CD8-positive, alpha-beta memory T cell (primary cell): Measurements from ENCODE around the gene HPSE. TPM values are rescaled to one million over a fixed set of nuclear protein-coding genes. Genes with fewer than 3 reads are reported as not detected.

Source experiments
- CTCF ChIA-PET: fragments of 350-600 bp; sonication (Branson Sonifier 250); formaldehyde crosslinking; loops from one replicate; lab custom pipeline; 2021; ENCODE audit warnings: antibody characterized with exemption; lab: Charles Lee
- POLR2A ChIA-PET: fragments of 350-600 bp; sonication (Branson Sonifier 250); formaldehyde crosslinking; loops from one replicate; lab custom pipeline; 2021; ENCODE audit warnings: antibody characterized with exemption; lab: Charles Lee
- DNase-seq, 5 donors: peaks; one replicate each; pipeline versions ENCODE4 v3.0.0 to v3.0.0-alpha.2; 2020 to 2022; ENCODE audit warnings: mixed read lengths in 1 of 5
- H3K27ac ChIP-seq: one replicate; pipeline ENCODE4 v1.7.0; 2013; ENCODE audit warnings: low read depth, mild to moderate bottlenecking, low read length, moderate library complexity
- H3K27me3 ChIP-seq: 2 replicates; pipeline ENCODE4 v1.7.0; 2013; ENCODE audit warnings: low read length, mild to moderate bottlenecking; ENCODE audit not compliant: insufficient read depth, poor library complexity, severe bottlenecking
- H3K36me3 ChIP-seq: 2 replicates; pipeline ENCODE4 v1.7.0; 2013; ENCODE audit warnings: mild to moderate bottlenecking, low read length, moderate library complexity; ENCODE audit not compliant: insufficient read depth
- H3K4me1 ChIP-seq: 2 replicates; pipeline ENCODE4 v1.7.0; 2013; ENCODE audit warnings: mild to moderate bottlenecking, low read length, moderate library complexity; ENCODE audit not compliant: insufficient read depth
- H3K4me3 ChIP-seq: 2 replicates; pipeline ENCODE4 v1.7.0; 2013; ENCODE audit warnings: mild to moderate bottlenecking, low read length
- H3K9me3 ChIP-seq: 2 replicates; pipeline ENCODE4 v1.7.0; 2013; ENCODE audit warnings: mild to moderate bottlenecking, low read length
- H3K27ac Mint-ChIP-seq, 8 donors: one replicate each; pipeline ENCODE4 v1.8.0; 2020 to 2021; ENCODE audit warnings: mixed read lengths in 8 of 8, mild to moderate bottlenecking in 6 of 8, inconsistent platforms in 3 of 8, moderate library complexity in 3 of 8
- H3K27me3 Mint-ChIP-seq, 2 donors: one replicate each; pipeline ENCODE4 v1.8.0; 2020 to 2021; ENCODE audit warnings: mixed read lengths in 2 of 2, mild to moderate bottlenecking in 1 of 2, moderate library complexity in 1 of 2
- H3K36me3 Mint-ChIP-seq, 3 donors: one replicate each; pipeline ENCODE4 v1.8.0; 2020 to 2021; ENCODE audit warnings: mixed read lengths in 3 of 3, inconsistent platforms in 1 of 3, mild to moderate bottlenecking in 1 of 3
- H3K4me1 Mint-ChIP-seq, 3 donors: one replicate each; pipeline ENCODE4 v1.8.0; 2020 to 2021; ENCODE audit warnings: mixed read lengths in 3 of 3, inconsistent platforms in 1 of 3, mild to moderate bottlenecking in 1 of 3
- H3K4me3 Mint-ChIP-seq, 7 donors: one replicate each; pipeline ENCODE4 v1.8.0; 2020 to 2021; ENCODE audit warnings: mixed read lengths in 7 of 7, mild to moderate bottlenecking in 6 of 7, moderate library complexity in 4 of 7, inconsistent platforms in 2 of 7
- H3K9me3 Mint-ChIP-seq, 5 donors: one replicate each; pipeline ENCODE4 v1.8.0; 2020 to 2022; ENCODE audit warnings: mixed read lengths in 5 of 5, mild to moderate bottlenecking in 3 of 5, moderate library complexity in 2 of 5, inconsistent platforms in 1 of 5
- polyA plus RNA-seq: library from polyadenylated mRNA; unstranded; fragments of 300-500 nt; fragmentation: Illumina TruSeq; gene quantifications from one replicate; pipeline ENCODE4 v1.2.3, GENCODE V29; 2021
- total RNA-seq, 2 experiments: library from RNA; stranded (reverse); gene quantifications; one replicate each; pipeline ENCODE4 v1.2.3, GENCODE V29; 2021

HPSE gene
- total and polyA plus RNA-seq, 3 experiments from 2014 or later, result 4.1 to 10.9 (median 10.6) TPM

GRCh38 chr4:83353516-83353915 lies 18.9 kb upstream of the HPSE start:
- no peak for DNase-seq
- CTCF ChIA-PET, result interaction anchor here (0.8 kb wide), 1 partner anchor 17 kb away, joined by 4 read pairs; no protein-coding TSS in a partner anchor
- H3K4me1 ChIP-seq, result no peaks in the 10 kb centered on the region
- H3K36me3 ChIP-seq, result no peaks in the 10 kb centered on the region
- Mint-ChIP-seq H3K9me3 (peaks cover 0 to 10% (median 2%) of the 10 kb centered on the region in 5 donors), H3K27me3 (no peaks in the 10 kb centered on the region), H3K36me3 (no peaks in the 10 kb centered on the region), H3K4me1 (peaks cover 5 to 16% (median 9%) of the 10 kb centered on the region in 3 donors), H3K4me3 (no peak overlapping the region), H3K27ac (no peak overlapping the region)
- no peak overlapping the region for H3K27ac ChIP-seq
- H3K4me3 ChIP-seq, result no peak overlapping the region
- H3K27me3 ChIP-seq, result no peaks in the 10 kb centered on the region
- POLR2A ChIA-PET, result no interaction called here
- H3K9me3 ChIP-seq, result no peaks in the 10 kb centered on the region

DNA sequence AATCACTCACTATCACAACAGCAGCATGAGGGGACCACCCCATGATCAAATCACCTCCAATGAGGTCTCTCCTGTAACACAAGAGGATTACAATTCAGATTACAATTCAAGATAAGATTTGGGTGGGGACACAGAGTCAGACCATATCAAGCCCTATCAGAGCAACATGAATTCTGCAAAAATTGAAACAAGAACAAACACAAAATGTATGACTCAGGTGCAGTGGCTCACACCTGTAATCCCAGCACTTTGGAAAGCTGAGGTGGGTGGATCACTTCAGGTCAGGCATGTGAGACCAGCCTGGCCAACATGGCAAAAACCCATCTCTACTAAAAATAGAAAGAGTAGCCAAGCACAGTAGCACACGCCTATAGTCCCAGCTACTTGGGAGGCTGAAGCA lies 13.4 kb upstream of the HPSE start:
- Mint-ChIP-seq H3K27me3 (peaks cover 7 to 15% of the 10 kb centered on the region in 2 donors), H3K36me3 (peaks cover 0 to 17% (median 0%) of the 10 kb centered on the region in 3 donors), H3K27ac (no peak overlapping the region), H3K4me1 (peaks cover 5 to 16% (median 9%) of the 10 kb centered on the region in 3 donors), H3K9me3 (peaks cover 0 to 14% (median 7%) of the 10 kb centered on the region in 5 donors), H3K4me3 (peak overlapping the region in 1 of 7 donors; percentile 57)
- POLR2A ChIA-PET, result no interaction called here
- CTCF ChIA-PET, result no interaction called here
- Histone ChIP-seq H3K27ac (no peak overlapping the region), H3K36me3 (no peaks in the 10 kb centered on the region), H3K4me1 (no peaks in the 10 kb centered on the region), H3K4me3 (no peak overlapping the region), H3K9me3 (no peaks in the 10 kb centered on the region), H3K27me3 (no peaks in the 10 kb centered on the region)
- no peak for DNase-seq

GRCh38 chr4:83342476-83342875 lies 7.8 kb upstream of the HPSE start:
- no peaks in the 10 kb centered on the region for H3K27me3 ChIP-seq
- no peak overlapping the region for H3K4me3 ChIP-seq
- no peaks in the 10 kb centered on the region for H3K9me3 ChIP-seq
- no peak overlapping the region for H3K27ac Mint-ChIP-seq
- ChIA-PET CTCF (no interaction called here), POLR2A (no interaction called here)
- peaks cover 14% of the 10 kb centered on the region for H3K4me1 ChIP-seq
- peaks cover 17 to 36% of the 10 kb centered on the region in 2 donors for H3K27me3 Mint-ChIP-seq
- no peaks in the 10 kb centered on the region for H3K36me3 ChIP-seq
- no peak for DNase-seq
- no peak overlapping the region for H3K27ac ChIP-seq
- H3K9me3 Mint-ChIP-seq, result peaks cover 7 to 25% (median 11%) of the 10 kb centered on the region in 5 donors
- H3K4me3 Mint-ChIP-seq, result no peak overlapping the region
- H3K4me1 Mint-ChIP-seq, result peaks cover 18 to 28% (median 24%) of the 10 kb centered on the region in 3 donors
- peaks cover 0 to 16% (median 0%) of the 10 kb centered on the region in 3 donors for H3K36me3 Mint-ChIP-seq

GRCh38 chr4:83340692-83341343 lies 6.2 kb upstream of the HPSE start:
- H3K27me3 Mint-ChIP-seq, result peaks cover 15 to 38% of the 10 kb centered on the region in 2 donors
- H3K27ac ChIP-seq, result no peak overlapping the region
- no peaks in the 10 kb centered on the region for H3K27me3 ChIP-seq
- ChIA-PET CTCF (no interaction called here), POLR2A (no interaction called here)
- H3K27ac Mint-ChIP-seq, result peak overlapping the region in 4 of 8 donors; percentile 7 to 55 (median 50)
- H3K36me3 Mint-ChIP-seq, result peaks cover 0 to 5% (median 0%) of the 10 kb centered on the region in 3 donors
- no peaks in the 10 kb centered on the region for H3K36me3 ChIP-seq
- peaks cover 18 to 30% (median 26%) of the 10 kb centered on the region in 3 donors for H3K4me1 Mint-ChIP-seq
- peaks cover 7 to 14% (median 9%) of the 10 kb centered on the region in 5 donors for H3K9me3 Mint-ChIP-seq
- H3K4me1 ChIP-seq, result peaks cover 14% of the 10 kb centered on the region
- H3K4me3 ChIP-seq, result no peak overlapping the region
- H3K4me3 Mint-ChIP-seq, result peak overlapping the region in 6 of 7 donors; percentile 12 to 55 (median 29)
- H3K9me3 ChIP-seq, result no peaks in the 10 kb centered on the region
- peak; percentile 3 to 60 (median 49) for DNase-seq

DNA sequence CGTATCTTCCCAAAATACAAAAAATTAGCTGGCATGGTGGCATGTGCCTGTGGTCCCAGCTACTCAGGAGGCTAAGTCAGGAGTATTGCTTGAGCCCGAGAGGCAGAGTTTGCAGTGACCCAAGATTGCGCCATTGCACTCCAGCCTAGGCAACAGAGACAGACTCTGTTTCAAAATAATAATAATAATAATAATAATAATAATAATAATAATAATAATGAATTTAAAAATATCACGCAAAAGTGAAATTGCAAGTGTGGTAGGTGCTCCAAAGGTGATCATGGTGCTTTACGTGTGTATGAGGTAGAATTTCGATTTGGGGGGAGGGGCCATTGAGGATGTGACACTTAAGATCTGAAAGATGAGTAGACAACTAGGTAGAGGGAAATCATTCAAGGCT lies 4.9 kb upstream of the HPSE start:
- Mint-ChIP-seq H3K4me3 (peak overlapping the region in 1 of 7 donors; percentile 27), H3K36me3 (peaks cover 0 to 5% (median 0%) of the 10 kb centered on the region in 3 donors), H3K27ac (no peak overlapping the region), H3K27me3 (peaks cover 15 to 33% of the 10 kb centered on the region in 2 donors), H3K4me1 (peaks cover 26 to 40% (median 37%) of the 10 kb centered on the region in 3 donors), H3K9me3 (peaks cover 6 to 14% (median 9%) of the 10 kb centered on the region in 5 donors)
- H3K36me3 ChIP-seq, result no peaks in the 10 kb centered on the region
- POLR2A ChIA-PET, result no interaction called here
- peaks cover 14% of the 10 kb centered on the region for H3K4me1 ChIP-seq
- DNase-seq, result no peak
- H3K27me3 ChIP-seq, result no peaks in the 10 kb centered on the region
- no peak overlapping the region for H3K4me3 ChIP-seq
- CTCF ChIA-PET, result no interaction called here
- H3K27ac ChIP-seq, result no peak overlapping the region
- H3K9me3 ChIP-seq, result no peaks in the 10 kb centered on the region

GRCh38 chr4:83335701-83336100 lies 1.1 kb upstream of the HPSE start:
- peaks cover 2 to 13% of the 10 kb centered on the region in 2 donors for H3K27me3 Mint-ChIP-seq
- H3K36me3 ChIP-seq, result no peaks in the 10 kb centered on the region
- H3K27me3 ChIP-seq, result no peaks in the 10 kb centered on the region
- peaks cover 0 to 5% (median 3%) of the 10 kb centered on the region in 3 donors for H3K36me3 Mint-ChIP-seq
- peak overlapping the region in 5 of 8 donors; percentile 36 to 83 (median 61) for H3K27ac Mint-ChIP-seq
- H3K4me3 Mint-ChIP-seq, result peak overlapping the region; percentile 83 to 97 (median 85)
- ChIA-PET CTCF (interaction anchor here (1.8 kb wide), 1 partner anchor 18 kb away, joined by 4 read pairs; no protein-coding TSS in a partner anchor), POLR2A (no interaction called here)
- peaks cover 8% of the 10 kb centered on the region for H3K4me1 ChIP-seq
- H3K9me3 Mint-ChIP-seq, result peaks cover 6 to 14% (median 9%) of the 10 kb centered on the region in 5 donors
- no peak overlapping the region for H3K4me3 ChIP-seq
- no peak for DNase-seq
- peaks cover 21 to 42% (median 36%) of the 10 kb centered on the region in 3 donors for H3K4me1 Mint-ChIP-seq
- H3K27ac ChIP-seq, result no peak overlapping the region
- no peaks in the 10 kb centered on the region for H3K9me3 ChIP-seq

DNA sequence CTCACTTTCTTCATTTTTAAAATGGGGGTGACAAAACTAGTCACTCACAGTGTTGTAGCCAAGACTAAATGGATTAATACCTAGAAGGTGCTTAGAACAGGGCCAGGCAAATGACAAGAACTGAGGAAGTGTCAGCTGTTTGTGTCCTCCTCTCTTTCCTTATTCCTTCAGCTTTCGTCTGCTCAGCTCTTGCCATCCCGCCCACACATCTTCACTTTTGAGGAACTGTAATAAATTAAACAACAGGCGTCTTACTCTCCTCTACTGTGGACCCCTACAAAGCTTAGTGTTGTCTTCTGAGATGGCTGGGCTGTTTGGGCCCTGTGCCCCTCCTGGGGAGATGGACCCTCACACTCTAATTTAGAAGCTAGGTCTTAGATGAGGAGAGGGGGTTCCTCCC lies 2.7 kb downstream of the HPSE start:
- peaks cover 0 to 10% (median 3%) of the 10 kb centered on the region in 3 donors for H3K36me3 Mint-ChIP-seq
- POLR2A ChIA-PET, result no interaction called here
- peaks cover 18 to 44% (median 36%) of the 10 kb centered on the region in 3 donors for H3K4me1 Mint-ChIP-seq
- H3K9me3 Mint-ChIP-seq, result no peaks in the 10 kb centered on the region
- no peak for DNase-seq
- H3K27ac Mint-ChIP-seq, result peak overlapping the region in 3 of 8 donors; percentile 18 to 33 (median 30)
- H3K4me3 Mint-ChIP-seq, result peak overlapping the region in 1 of 7 donors; percentile 78
- CTCF ChIA-PET, result no interaction called here
- Histone ChIP-seq H3K27ac (no peak overlapping the region), H3K4me3 (no peak overlapping the region), H3K9me3 (no peaks in the 10 kb centered on the region), H3K27me3 (no peaks in the 10 kb centered on the region), H3K4me1 (peaks cover 5% of the 10 kb centered on the region), H3K36me3 (no peaks in the 10 kb centered on the region)
- no peaks in the 10 kb centered on the region for H3K27me3 Mint-ChIP-seq

GRCh38 chr4:83329521-83330110 lies 5.0 kb downstream of the HPSE start:
- Histone ChIP-seq H3K4me1 (peaks cover 5% of the 10 kb centered on the region), H3K9me3 (no peaks in the 10 kb centered on the region), H3K27me3 (no peaks in the 10 kb centered on the region), H3K4me3 (no peak overlapping the region), H3K27ac (no peak overlapping the region), H3K36me3 (no peaks in the 10 kb centered on the region)
- peaks cover 0 to 13% (median 10%) of the 10 kb centered on the region in 3 donors for H3K36me3 Mint-ChIP-seq
- no peaks in the 10 kb centered on the region for H3K9me3 Mint-ChIP-seq
- peaks cover 9 to 32% (median 25%) of the 10 kb centered on the region in 3 donors for H3K4me1 Mint-ChIP-seq
- no peaks in the 10 kb centered on the region for H3K27me3 Mint-ChIP-seq
- ChIA-PET CTCF (interaction anchor here (1.0 to 1.2 kb wide), 2 partner anchors 45 to 54 kb away, joined by 3 read pairs; partner anchors contain the start of gene COQ2), POLR2A (no interaction called here)
- H3K4me3 Mint-ChIP-seq, result peak overlapping the region in 1 of 7 donors; percentile 1
- peak overlapping the region in 1 of 8 donors; percentile 35 for H3K27ac Mint-ChIP-seq
- no peak for DNase-seq
